AG09309 (cell line): Measurements from ENCODE around the gene ACSS2.

Experiments used
- DNase-seq: peaks from one replicate; pipeline ENCODE4 v3.0.0-alpha.2; 2010; ENCODE audit warnings: low read depth
- H3K4me3 ChIP-seq: 2 replicates; pipeline ENCODE4 v1.5.1; 2011; ENCODE audit warnings: mild to moderate bottlenecking, low read depth, low read length, moderate library complexity; ENCODE audit not compliant: control insufficient read depth
- TF ChIP-seq, protein P1 (sequence below): IDR thresholded peaks from 2 replicates; pipeline ENCODE4 v1.5.1; 2011; ENCODE audit warnings: mild to moderate bottlenecking, low read depth, low read length, inconsistent platforms; ENCODE audit not compliant: insufficient read depth, control insufficient read depth; ENCODE audit errors: missing control alignments

ACSS2 gene

DNA sequence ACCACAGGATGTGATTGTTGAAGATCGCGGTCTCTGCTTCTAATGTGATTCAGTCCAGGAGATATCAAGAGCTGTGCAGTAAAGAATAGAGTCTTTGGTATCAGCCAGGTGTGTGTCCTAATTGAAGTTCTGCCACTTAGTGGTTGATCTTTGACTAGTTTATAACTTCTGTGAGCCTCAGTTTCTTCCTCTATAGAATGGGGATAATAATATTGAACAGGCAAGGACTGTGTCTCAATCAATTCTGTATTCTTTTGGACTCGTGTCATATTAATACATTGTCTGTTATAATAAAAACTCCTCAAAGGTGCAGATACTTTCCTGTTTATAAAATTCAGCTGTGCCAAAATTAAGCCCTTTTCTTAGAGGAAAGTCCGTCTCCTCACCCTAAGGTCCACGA, 27.8 kb upstream of the ACSS2 start:
- DNase-seq = no peak
- H3K4me3 ChIP-seq = no peak overlapping the region
- TF ChIP-seq, protein P1, sequence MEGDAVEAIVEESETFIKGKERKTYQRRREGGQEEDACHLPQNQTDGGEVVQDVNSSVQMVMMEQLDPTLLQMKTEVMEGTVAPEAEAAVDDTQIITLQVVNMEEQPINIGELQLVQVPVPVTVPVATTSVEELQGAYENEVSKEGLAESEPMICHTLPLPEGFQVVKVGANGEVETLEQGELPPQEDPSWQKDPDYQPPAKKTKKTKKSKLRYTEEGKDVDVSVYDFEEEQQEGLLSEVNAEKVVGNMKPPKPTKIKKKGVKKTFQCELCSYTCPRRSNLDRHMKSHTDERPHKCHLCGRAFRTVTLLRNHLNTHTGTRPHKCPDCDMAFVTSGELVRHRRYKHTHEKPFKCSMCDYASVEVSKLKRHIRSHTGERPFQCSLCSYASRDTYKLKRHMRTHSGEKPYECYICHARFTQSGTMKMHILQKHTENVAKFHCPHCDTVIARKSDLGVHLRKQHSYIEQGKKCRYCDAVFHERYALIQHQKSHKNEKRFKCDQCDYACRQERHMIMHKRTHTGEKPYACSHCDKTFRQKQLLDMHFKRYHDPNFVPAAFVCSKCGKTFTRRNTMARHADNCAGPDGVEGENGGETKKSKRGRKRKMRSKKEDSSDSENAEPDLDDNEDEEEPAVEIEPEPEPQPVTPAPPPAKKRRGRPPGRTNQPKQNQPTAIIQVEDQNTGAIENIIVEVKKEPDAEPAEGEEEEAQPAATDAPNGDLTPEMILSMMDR = no peak

DNA sequence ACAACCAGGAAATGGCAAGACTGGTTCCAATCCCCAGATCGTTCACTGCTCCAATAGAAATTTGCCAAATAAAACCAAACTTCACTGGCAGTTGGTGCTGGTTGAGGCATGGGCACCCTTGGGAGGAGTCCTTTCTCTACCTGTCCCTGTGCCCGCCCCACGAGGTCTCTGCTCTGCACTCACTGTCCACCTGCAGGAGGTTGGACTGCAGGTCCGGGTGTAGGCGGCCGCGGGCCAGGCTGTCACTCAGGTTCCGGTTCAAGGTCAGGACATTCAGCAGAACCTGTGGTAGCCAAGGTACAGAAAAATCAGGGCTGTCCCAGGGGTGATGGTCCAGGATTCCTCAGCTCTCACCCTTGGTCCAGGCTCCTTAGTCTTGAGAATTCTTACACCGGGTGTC, 26.6 kb upstream of the ACSS2 start:
- DNase-seq = no peak
- no peak overlapping the region for H3K4me3 ChIP-seq
- TF ChIP-seq, protein P1 = no peak

DNA sequence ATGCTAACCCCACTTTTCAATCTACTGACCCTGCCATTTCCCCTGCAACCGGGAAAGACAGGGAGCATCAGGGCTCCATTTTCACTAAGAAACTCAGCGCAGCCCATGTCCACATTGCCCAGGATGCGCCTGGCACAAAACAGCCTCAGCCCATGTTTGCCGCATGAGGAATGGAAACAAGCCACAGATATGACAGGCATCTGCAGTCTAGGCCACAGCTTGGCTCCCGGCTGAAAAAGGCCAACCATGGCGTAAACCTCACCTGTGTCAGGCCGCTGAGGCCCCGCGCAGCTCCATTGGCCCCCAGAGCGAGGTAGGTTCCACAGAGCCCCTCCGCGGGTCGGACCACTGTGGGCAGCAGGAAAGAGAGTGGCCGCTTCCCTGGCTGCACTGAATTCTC, 25.4 kb upstream of the ACSS2 start:
- H3K4me3 ChIP-seq = no peak overlapping the region
- TF ChIP-seq, protein P1 = no peak
- no peak for DNase-seq

DNA sequence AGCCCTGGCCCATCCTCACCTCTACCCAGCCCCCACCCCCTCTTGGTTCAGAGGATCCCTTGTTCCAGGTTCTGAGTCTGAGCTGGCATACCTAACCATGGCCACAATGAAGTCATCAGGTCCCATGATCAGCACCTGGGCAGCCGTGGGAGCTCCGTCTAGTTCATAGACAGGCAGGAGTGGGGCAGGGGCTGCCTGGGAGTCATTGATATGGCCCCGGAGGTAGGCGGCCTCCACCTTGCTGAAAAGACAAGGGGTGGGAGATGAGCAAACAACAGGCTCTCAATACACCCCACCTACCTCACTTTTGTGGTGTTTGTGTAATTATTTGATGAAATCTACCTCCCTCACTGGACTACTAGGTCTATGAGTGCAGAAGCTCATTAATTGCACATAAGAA, 24.1 kb upstream of the ACSS2 start:
- DNase-seq = no peak
- TF ChIP-seq, protein P1 = no peak
- no peak overlapping the region for H3K4me3 ChIP-seq

DNA sequence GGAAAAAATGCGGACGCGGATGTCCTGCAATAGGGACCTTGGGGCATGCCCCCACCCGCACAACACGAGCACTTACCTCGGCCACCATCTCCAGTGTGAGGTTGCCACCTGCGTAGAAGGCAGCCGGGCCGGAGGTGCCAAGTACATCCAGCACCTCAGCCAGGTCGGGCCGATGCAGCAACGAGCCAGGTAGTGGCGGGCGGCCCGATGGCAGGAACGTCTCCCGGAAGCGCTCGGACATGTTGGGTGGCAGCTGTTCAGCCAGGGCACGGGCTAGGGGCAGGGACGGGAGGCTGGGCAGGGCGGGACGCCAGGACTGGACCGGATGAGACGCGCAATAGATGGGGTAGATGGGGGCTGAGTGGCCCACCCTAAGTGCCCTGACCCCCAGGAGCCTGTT, 17.0 kb upstream of the ACSS2 start:
- DNase-seq = no peak
- TF ChIP-seq, protein P1 = no peak
- no peak overlapping the region for H3K4me3 ChIP-seq

DNA sequence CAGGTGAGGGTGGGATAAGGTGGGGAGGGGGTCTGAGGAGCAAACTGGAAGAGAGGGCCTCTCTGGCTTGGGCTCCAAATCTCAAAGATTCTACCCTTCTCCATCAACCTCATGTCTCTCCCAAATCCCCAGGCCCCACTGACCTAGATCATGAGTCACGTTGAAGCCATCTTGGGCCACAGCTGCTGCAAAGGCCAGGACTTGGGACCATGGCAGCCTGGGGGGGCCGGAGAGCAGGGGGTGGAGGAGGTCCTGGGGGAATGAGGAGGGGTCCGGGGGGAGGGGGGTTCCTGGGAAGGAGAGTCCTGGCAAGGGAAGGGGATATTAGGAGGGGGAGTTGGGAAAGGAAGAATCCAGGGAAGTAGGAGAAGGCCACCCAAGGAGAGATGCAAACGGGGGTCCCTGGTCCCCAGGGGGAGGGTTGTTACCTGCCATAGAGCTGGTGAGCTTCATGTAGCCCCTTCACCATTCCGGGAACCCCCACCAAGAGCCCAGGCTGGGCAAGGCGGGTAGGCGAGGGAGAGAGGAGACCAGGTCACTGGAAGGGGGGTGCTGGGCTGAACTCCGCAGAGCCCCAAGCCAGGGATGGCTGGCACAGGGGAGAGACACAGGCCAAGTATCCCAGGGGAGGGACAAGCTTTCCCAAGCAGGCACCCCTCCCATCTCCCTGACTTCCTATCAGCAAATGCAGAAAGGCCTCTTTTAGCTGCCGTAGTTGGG, 16.4 kb upstream of the ACSS2 start:
- no peak overlapping the region for H3K4me3 ChIP-seq
- TF ChIP-seq, protein P1 = no peak
- DNase-seq = no peak
